Measurements from ENCODE around the gene DACT1.

The DACT1 gene

DNA sequence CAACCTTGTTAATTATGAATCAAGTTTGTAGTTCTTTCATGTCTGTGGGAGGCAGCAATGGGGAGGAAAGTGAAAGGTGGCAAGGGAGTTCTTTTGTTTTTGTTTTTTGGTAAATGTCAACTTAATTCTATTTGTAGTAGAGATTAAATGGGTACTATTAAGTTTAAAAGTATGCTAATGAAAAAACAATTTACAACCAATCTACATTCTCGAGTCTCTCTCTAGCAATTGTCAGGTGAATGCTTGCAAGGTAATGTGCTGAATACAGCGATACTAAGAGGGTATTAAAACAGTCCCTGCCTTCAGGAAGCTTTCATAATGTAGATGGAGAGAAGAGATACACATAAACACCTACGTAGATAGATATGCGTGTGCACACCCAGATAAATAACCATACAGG, 1.6 kb upstream of the DACT1 start:
- DNase-seq, result no peak

DNA sequence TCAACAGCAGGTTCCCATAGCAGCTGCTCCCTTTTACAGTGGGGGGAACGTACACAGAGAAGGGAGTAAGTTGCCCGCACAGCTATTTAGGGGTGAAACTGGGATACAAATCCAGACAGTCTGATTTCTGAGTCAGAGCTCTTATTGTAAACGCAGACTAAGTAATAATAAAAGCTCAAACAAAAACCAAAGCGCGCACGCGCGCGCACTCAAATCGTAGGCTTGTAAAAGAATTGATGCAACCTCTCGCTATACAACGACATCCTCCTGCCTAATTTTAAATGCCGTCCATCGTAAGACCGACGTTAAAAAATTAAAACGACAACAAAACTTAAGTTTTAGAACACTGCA, 747 bp upstream of the DACT1 start:
- no peak for DNase-seq

DNA sequence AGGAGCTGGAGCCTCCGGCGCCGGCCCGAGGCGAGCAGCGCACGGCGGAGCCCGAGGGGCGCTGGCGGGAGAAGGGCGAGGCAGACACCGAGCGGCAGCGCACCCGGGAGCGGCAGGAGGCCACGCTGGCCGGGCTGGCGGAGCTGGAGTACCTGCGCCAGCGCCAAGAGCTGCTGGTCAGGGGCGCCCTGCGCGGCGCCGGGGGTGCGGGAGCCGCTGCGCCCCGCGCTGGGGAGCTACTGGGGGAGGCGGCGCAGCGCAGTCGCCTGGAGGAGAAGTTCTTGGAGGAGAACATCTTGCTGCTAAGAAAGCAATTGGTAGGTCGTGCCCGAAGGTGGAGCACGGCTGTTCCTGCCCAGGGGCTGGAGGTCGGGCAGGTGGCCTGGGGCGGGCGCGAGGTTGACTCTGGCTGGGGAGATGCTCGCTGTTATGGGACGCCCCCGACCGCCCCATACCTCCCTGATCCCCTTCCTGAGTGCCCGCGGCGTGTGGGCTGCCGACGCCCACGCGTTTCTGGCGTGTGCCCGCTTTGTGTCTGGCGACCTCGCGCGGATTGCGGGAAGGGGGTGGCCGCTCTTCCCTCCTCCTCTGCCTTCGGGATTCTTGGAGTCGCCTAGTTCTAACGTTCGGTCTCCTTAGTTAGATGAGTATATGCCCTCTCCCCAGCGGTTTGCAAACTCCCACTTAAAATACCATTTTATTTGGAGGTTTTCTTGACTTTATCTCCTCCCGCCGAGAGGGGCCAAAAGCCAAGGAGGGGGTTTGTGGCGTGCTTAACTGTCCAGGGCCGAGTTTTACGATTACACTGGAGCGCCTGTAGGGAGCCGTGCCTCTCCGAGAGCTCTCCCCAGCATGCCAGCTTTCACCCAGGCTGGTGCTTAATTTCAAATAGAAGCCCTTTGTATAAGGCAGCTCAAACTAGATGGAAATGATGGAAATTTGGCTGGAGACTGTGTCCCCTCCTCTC, 752 bp downstream of the DACT1 start:
- no peak for DNase-seq

DNA sequence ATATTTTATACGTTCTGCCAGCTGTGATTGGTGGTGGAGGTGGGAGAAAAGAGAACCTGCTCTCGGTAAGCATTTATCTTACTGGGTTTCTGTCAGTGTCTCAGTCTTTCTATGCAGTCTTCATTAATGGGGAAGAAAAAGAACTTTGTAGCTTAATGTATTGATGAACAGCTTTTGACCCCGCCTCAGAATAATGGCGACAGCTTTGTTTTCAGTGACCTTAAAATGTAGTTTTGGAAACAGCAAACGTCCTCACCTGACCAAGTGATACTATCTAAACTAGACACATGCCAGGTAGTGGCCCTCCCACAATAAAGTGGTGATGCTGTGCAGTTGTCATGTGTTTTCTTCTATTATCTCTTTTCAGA, 1.4 kb downstream of the DACT1 start:
- DNase-seq, result no peak

DNA sequence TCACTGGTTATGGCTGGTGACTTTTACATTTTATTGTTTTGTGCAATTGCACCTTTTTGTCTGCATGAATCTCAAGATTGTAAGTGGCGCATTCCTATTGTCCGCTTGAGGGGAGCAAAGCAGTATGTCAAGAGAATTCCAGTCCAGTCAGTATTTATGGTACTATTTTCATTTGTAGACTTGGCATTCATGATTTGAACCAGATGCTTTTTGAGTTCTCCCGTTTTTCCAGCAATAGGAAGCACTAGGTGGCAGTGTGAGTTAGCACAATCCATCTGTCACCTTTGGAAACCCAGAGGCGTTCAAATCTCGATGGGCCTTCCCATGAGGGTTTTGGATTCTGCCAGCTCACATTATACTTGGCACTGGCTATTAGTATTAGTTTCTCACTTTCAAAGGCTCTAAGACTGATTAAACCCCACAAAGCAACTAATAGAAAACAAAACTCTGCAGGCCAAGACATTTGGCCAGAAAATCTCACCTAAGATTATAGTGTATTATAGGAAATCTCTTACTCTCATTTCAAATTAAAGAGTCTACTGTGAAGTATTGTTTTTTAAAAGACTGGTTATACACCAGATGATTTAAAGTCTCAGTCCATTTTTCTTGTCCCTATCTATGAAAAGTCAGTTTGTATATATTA, 2.2 kb downstream of the DACT1 start:
- no peak for DNase-seq

DNA sequence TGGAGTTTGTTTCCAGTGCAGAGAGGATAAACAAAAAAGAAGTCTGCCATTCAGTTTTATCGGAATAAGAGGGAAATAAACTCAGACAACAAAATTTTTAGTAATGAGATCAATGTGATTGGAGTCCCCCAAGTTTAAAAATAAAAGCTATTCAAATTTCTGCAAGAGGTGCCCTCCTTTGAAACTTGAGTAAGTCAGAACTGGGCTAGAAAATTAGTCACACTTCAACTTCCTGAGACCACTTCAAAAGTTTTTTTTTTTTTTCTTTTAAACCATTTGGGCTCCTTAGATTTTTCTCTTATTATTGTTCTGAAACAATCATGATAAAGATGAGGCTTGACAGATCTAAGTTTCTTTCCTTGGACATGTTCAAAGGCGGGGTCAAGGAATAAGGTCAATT, 3.2 kb downstream of the DACT1 start:
- DNase-seq, result no peak

DNA sequence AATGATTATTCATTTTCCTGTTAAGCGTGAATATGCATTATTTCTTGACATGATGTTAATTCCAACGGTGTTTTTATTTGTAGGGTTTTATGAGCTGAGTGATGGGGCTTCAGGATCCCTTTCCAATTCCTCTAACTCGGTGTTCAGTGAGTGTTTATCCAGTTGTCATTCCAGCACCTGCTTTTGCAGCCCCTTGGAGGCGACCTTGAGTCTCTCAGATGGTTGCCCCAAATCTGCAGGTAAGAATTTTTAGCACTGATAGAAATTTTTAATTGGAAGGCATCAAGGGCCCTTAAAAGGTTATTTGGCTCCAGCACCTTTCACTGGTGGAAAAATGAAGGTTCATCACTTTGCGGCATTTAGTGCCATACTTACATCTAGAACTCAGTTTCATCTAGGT, 3.7 kb downstream of the DACT1 start:
- no peak for DNase-seq

DNA sequence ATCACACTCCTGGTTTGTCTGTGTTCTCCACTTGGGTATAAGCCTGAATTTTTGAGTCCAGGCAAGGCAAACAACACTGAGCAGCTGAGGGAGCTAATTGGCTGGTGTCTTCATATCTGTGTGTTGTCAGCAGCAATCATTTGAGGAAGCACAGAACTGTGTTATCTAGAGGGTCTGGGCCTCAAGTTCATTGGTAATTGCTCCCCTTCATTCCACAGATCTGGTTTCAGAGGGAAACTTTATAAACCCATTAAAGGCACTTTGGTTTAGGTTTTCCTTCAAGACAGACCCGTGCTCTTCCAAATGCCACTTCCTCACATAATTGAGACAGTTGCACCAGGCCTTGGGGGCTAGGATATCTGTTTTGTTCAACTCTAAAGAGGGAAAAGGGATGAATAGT, 5.6 kb downstream of the DACT1 start:
- DNase-seq, result no peak

DNA sequence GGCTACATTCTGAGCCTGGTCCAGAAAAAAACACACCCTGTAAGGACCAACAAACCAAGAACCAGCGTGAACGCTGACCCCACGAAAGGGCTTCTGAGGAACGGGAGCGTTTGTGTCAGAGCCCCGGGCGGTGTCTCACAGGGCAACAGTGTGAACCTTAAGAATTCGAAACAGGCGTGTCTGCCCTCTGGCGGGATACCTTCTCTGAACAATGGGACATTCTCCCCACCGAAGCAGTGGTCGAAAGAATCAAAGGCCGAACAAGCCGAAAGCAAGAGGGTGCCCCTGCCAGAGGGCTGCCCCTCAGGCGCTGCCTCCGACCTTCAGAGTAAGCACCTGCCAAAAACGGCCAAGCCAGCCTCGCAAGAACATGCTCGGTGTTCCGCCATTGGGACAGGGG, 7.9 kb downstream of the DACT1 start:
- DNase-seq, result no peak

DNA sequence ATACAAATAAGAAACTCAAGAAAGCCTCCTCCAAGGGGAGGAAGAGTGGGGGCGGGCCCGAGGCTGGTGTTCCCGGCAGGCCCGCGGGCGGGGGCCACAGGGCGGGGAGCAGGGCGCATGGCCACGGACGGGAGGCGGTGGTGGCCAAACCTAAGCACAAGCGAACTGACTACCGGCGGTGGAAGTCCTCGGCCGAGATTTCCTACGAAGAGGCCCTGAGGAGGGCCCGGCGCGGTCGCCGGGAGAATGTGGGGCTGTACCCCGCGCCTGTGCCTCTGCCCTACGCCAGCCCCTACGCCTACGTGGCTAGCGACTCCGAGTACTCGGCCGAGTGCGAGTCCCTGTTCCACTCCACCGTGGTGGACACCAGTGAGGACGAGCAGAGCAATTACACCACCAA, 8.7 kb downstream of the DACT1 start:
- DNase-seq, result no peak

DNA sequence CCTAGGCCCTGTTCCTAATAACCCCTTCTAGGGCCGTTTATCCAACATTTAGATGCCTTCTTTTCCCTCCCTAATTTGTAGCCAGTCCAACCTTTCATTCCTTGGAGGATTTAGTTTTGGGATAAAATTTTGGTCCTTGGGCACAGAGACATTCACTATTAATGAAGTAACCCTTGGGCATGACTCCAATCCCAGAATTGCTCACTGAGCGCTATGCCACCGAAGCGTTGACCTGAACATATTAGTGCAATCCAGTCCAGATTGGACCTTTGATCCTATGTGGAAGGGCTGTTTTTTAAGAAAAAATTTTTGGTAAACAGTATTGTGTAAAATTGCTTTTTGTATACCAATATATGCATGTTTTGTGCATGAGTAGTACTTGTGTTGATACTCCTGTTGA, 10.0 kb downstream of the DACT1 start:
- DNase-seq, result no peak

DNA sequence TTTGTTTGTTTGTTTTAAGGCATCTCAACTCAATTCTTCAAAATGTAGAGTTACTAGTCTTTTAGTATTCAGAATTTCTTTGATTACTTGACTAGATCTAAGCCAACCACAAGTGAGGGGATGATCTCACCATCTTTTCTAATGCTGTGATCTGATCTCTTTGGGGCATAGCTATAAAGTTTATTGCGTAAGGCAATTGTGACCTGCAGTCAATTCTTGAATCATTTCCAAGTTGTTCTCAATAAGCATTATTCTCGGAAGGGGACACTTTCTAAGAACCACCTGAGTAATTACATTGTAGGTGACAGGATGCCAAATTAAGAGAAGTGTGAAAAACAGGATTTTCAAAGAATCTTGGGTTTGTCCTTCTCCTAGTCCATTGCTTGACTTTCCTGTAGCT, 13.1 kb downstream of the DACT1 start:
- DNase-seq, result no peak

DNA sequence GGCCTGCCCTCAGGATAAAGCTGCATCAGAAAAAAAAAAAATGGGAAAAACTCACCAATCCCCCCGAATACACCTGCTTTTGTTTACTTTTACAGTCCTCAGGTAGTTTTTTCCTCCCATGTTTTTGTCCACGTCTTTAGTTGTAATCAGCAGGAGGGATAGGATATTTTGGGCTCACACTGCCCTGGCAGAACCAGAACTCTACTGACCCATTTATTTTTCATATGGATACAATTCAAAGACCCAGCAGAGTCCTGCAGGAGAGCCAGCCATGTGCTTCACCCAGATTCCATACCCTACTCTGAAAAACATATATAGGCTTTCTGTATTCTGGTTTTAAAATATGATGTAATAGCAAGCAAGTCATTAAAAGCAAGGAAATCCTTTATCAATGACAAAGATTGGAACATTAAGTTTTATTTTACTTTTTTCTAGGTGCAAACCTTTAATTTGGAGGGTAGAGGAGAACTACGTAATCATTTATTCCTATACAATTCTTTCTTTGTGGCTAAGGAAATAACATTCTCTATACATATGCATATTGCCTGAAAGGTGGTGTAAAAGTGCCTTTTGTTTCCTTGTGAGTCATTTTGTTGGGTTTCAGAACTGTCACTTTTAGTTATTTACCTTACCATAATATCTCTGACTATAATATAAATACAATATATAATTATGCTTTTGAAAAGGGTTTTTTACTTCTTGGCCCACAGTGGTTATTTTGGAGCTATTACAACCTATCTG, 19.1 kb downstream of the DACT1 start:
- no peak for DNase-seq

DNA sequence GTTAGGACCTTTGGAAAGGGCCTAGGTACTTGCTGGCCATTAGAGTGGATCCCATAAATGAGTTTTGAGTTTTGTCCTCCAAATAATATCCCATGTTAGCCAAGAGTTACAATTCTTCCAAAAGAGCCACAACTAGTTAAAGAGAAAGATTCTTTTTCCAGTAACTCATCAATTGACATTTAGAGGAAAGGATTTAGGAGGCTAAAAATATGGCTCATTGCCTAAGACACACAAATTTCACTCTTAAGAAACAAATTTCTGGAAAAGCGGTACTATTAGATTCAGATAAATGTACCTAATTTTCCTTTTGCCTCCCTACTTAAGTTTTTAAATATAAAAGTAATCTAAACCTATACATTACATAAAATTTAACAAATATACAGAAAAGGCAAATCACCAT, 21.3 kb downstream of the DACT1 start:
- no peak for DNase-seq

DNA sequence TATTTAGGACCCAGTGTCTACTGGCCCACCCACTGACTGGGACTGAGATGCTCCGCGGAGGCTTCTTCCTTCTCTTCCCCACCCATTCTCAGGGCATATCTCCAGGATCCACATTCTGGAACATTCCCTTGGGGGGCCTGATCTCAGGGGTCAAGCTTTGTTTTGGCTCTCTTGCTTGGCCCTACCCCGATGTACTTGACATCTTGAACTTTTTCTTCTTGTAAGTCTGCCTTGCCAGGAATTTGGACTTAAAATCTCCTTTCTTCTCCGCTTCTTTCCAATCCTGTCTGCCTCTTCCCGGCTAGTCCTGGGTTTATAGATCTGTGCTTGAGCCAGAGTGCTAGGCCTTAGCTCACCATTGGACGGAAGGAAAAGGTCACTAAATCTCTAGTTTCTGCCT, 22.1 kb downstream of the DACT1 start:
- no peak for DNase-seq

DNA sequence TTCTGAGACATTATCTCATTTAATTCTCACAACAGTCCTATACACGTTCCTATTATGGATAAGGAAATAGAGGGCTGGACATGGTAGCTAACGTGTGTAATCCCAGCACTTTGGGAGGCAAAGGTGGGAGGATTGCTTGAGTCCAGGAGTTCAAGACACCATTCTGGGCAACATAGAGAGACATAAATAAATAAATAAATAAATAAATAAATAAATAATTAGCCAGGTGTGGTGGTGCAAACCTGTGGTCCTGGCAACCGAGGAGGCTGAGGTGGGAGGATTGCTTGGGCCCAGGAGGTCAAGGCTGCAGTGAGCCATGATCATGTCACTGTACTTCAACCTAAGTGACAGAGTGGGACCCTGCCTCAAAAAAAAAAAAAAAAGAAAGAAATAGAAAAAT, 22.6 kb downstream of the DACT1 start:
- no peak for DNase-seq

DNA sequence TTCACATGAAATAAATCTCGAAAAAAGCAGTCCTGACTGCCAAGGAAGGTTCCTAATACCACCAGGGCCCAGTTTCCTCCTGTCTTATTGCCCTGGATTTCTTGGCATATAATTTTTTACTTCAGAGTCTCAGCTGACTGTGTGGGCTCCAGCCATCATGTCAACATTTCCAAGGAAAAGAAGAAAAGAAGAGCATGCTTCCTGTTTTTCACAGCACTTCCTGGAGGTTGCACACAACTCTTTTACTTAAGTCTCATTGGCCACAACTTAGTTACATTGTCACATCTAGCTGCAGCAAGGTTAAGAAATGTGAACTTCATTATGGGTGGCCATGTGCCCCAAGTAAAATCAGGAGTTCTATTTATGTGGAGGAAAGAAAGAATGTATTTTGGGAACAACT, 24.3 kb downstream of the DACT1 start:
- no peak for DNase-seq

DNA sequence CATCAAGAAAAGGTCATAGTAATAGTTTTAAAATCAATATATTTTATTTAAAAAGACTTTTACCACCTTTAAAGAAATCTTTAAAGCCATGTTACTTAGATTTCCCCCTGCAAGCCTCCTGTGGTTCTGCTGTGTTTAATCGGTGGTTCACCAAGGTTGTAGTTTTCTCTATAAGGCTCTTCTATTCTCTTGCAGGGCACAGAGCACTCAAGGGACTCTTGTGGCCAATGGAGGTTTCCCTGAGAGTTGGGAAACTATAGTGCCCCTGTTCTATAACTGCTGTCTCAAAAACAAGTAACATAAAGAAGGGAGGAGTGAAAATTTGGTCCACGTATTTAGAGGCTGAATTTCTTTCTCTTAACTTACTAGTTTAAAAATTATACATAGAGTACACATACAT, 25.0 kb downstream of the DACT1 start:
- no peak for DNase-seq

DNA sequence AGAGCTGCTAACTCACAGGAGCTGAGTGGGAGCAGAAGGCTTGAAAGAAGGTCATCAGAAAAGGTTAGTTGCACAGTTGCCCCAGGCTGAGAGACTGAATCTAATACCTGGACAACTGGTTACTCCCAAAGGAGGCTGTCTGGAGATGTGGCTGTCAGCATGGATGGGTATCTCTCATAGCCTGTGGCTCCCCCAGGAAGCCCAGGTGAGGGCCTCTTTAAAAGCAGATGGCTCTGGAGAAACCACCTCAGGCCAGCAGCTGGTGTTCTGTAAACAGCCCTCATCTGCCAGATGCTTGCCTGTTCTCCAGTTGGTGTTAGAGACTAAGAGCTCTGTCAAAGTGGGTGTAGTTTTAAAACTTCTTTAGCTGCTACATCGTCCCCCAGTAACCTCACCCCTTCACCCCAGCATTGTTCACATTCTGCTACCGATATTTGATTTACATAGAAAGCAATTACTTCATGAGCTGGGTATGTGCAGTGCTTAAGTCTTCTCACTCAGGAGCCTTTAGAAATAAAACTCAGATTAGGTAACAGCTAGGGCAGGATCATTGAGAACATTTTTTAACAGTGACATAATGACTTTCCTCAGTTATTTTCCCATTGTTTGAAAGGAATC, 25.8 kb downstream of the DACT1 start:
- DNase-seq, result no peak

DNA sequence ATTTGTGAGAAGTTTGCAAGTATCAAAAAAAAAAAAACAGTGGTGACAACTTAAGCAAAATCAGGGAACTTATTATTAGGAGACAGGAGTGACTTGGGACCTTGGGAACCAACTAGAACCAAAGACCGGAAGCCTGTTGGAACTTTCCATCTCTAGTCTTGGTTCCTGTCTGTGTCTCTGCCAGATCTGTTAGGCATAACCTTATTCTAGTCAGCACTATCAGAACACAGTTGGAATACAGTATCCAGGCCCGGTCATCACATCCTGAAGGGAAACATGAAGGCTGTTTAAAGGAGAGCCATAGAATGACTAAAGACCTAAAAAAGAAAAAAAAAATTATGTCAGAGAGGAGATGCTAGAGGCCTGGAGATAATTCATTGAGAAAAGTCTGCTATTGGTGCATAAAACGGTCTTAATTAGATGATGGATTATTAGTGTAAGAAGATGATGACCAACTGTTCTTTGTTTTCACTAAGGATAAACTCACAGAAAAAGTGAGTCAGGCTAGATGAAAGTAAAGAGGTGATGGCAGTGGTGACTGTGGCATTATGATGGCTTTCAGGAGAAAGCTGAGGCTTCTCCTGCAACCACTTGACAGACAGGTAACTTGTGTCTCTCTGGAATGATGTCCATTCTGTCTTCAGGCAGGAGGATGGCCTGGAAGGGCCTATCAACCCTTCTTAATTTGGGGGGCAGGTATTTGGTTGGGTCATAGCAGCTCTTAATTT, 28.2 kb downstream of the DACT1 start:
- no peak for DNase-seq

DNA sequence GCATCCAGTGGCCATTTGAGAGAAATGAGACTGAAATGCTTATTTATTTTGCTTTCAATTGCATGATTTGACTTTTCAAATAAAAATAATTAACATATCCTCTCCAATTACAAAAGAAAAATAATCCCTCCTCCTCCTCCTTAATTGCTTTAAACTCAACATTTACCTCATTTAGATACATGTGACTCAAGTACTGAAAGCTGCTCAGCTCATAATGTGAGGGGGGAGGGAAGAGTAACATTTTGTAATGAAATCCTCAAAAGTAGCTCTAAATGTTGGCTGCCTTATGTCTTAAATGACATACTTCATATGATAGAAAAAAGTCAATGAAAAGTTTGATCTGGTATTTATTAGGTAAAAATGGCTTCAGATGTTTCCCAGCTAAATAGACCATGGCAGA, 29.0 kb downstream of the DACT1 start:
- no peak for DNase-seq

DNA sequence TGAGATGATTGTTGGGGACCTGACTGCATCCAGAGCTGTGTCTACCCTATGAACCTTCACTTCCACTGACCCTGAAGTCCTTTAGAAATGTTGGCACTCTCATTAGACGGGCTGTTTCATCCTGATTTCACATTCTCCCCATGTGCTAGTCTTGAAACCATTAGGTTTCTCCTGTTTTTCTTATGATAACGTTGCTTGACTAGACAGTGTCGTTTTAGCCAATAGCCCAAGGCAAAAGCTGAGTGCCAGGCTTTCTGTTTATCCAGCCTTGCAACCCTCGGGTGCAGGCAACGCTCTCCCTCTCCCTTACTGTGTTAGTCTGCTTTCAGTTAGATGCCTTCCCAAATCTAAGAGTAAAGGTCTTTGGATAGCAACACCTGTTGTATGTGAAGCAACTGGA, 30.1 kb downstream of the DACT1 start:
- no peak for DNase-seq

All from CD4-positive, alpha-beta T cell treated with Interleukin-21 for 1 hour (primary cell).